Naive thymus-derived CD4-positive, alpha-beta T cell (primary cell): Measurements from ENCODE around the gene GPRIN1. TPM values are rescaled to one million over a fixed set of nuclear protein-coding genes. Genes with fewer than 3 reads are reported as not detected.

Source experiments
- microRNA-seq: library from miRNA; unstranded; fragments of <30 nt; microRNA quantifications from one replicate; pipeline ENCODE4 v1.2.0, GENCODE V29; 2022; ENCODE audit warnings: borderline microRNAs expressed
- polyA plus RNA-seq, 2 donors: library from polyadenylated mRNA; unstranded; fragments of 300-500 nt; fragmentation: Illumina TruSeq; gene quantifications; one replicate each; pipeline ENCODE4 v1.2.3, GENCODE V29; 2021
- total RNA-seq, 6 experiments: library from RNA in 5 of 6; stranded (reverse) in 5 of 6; gene quantifications; 1 replicate in 5 of 6; 2 replicates in 1 of 6; pipeline ENCODE4 v1.2.3 and lab custom pipeline; 2021 to 2026

The GPRIN1 gene
- total and polyA plus RNA-seq, 7 experiments from 2014 or later: 0.08 to 2.3 (median 0.32) TPM; not detected in 3

Small RNA genes within 50 kb of the gene (microRNA-seq; reads per million reads assigned to microRNA genes)
- gene MIR4281: not detected

Other genes starting within 250 kb of the GPRIN1 start
- gene KIAA1191, start 248.4 kb downstream of the GPRIN1 start, total RNA-seq: 10 to 100 TPM; 59.4 to 76.6 (median 65.9) TPM
- 10 to 100 TPM; 43.1 to 53.3 TPM for gene KIAA1191, start 248.4 kb downstream of the GPRIN1 start, polyA plus RNA-seq
- 10 to 100 TPM in 3 of 5 experiments, 1 to 10 TPM in 2; 8.7 to 15.9 (median 12.4) TPM for gene ARL10, start 244.7 kb downstream of the GPRIN1 start, total RNA-seq
- gene ARL10, start 244.7 kb downstream of the GPRIN1 start, polyA plus RNA-seq: 1 to 10 TPM; 1.0 to 2.2 TPM
- gene NOP16, start 221.6 kb downstream of the GPRIN1 start, total RNA-seq: 10 to 100 TPM; 12.8 to 35.3 (median 22.2) TPM
- 10 to 100 TPM; 26.9 to 42.2 TPM for gene NOP16, start 221.6 kb downstream of the GPRIN1 start, polyA plus RNA-seq
- 100 to 1,000 TPM in 3 of 5 experiments, 10 to 100 TPM in 2; 86.8 to 124 (median 112) TPM for gene HIGD2A, start 221.4 kb downstream of the GPRIN1 start, total RNA-seq
- gene HIGD2A, start 221.4 kb downstream of the GPRIN1 start, polyA plus RNA-seq: 100 to 1,000 TPM; 223 to 282 TPM
- 10 to 100 TPM; 30.6 to 67.2 (median 63.8) TPM for gene CLTB, start 193.6 kb downstream of the GPRIN1 start, total RNA-seq
- gene CLTB, start 193.6 kb downstream of the GPRIN1 start, polyA plus RNA-seq: 10 to 100 TPM; 73.6 to 90.9 TPM
- gene FAF2, start 161.8 kb downstream of the GPRIN1 start, total RNA-seq: 10 to 100 TPM; 28.0 to 43.2 (median 31.2) TPM
- gene FAF2, start 161.8 kb downstream of the GPRIN1 start, polyA plus RNA-seq: 10 to 100 TPM; 11.8 to 15.3 TPM
- 100 to 1,000 TPM; 145 to 305 (median 280) TPM for gene RNF44, start 72.8 kb downstream of the GPRIN1 start, total RNA-seq
- 1 to 10 TPM; 3.3 to 5.0 TPM for gene RNF44, start 72.8 kb downstream of the GPRIN1 start, polyA plus RNA-seq
- gene CDHR2, start 60.8 kb downstream of the GPRIN1 start, total RNA-seq: 1 to 10 TPM; 1.0 to 3.3 (median 2.5) TPM
- not detected for gene CDHR2, start 60.8 kb downstream of the GPRIN1 start, polyA plus RNA-seq
- gene SNCB, start 20.4 kb upstream of the GPRIN1 start, total RNA-seq: not detected
- not detected for gene SNCB, start 20.4 kb upstream of the GPRIN1 start, polyA plus RNA-seq
- not detected for gene EIF4E1B, start 20.5 kb upstream of the GPRIN1 start, total RNA-seq
- not detected for gene EIF4E1B, start 20.5 kb upstream of the GPRIN1 start, polyA plus RNA-seq
- 10 to 100 TPM; 16.6 to 47.6 (median 21.1) TPM for gene TSPAN17, start 37.3 kb upstream of the GPRIN1 start, total RNA-seq
- 10 to 100 TPM; 16.5 to 19.3 TPM for gene TSPAN17, start 37.3 kb upstream of the GPRIN1 start, polyA plus RNA-seq
- gene UNC5A, start 200.4 kb upstream of the GPRIN1 start, total RNA-seq: not detected
- not detected for gene UNC5A, start 200.4 kb upstream of the GPRIN1 start, polyA plus RNA-seq